Stomach (tissue), 9 donors: ENCODE data around the gene SAFB. TPM values are rescaled to one million over a fixed set of nuclear protein-coding genes. Genes with fewer than 3 reads are reported as not detected.
"Not testable (repeated sequence)": the region's sequence is repeated elsewhere in the genome, so short reads cannot be mapped to it uniquely, and the experiment has no call there.

Source experiments
- DNase-seq, 2 donors: peaks; one replicate each; pipeline versions ENCODE4 v3.0.0 to v3.0.0-alpha.2; 2013 to 2019
- H3K27ac ChIP-seq, 5 donors: fragments of 200-600 bp in 4 of 5; sonication (generic) in 4 of 5; one replicate each; pipeline ENCODE4 v1.5.1; 2013 to 2019; ENCODE audit warnings: mild to moderate bottlenecking in 1 of 5, moderate library complexity in 1 of 5
- H3K27me3 ChIP-seq, 3 donors: fragments of 200-600 bp; sonication (generic); one replicate each; pipeline ENCODE4 v1.5.1; 2017 to 2019; ENCODE audit warnings: mixed run types in 1 of 3
- H3K36me3 ChIP-seq, 4 donors: fragments of 200-600 bp; sonication (generic); 1 replicate in 3 of 4; 2 replicates in 1 of 4; pipeline ENCODE4 v1.5.1; 2016 to 2019
- H3K4me1 ChIP-seq, 4 donors: fragments of 200-600 bp; sonication (generic); one replicate each; pipeline ENCODE4 v1.5.1; 2016 to 2019
- H3K4me3 ChIP-seq, 4 donors: fragments of 200-600 bp; sonication (generic) in 3 of 4; one replicate each; pipeline ENCODE4 v1.5.1; 2016 to 2019; ENCODE audit warnings: mild to moderate bottlenecking in 1 of 4
- H3K9me3 ChIP-seq, 4 donors: fragments of 200-600 bp; sonication (generic); one replicate each; pipeline ENCODE4 v1.5.1; 2016 to 2019
- EP300 ChIP-seq: sonication (generic); formaldehyde crosslinking; IDR thresholded peaks from one replicate; pipeline ENCODE4 v1.6.1; 2017; ENCODE audit warnings: antibody characterized with exemption
- POLR2A ChIP-seq, 4 donors: fragments of 450-650 bp; IDR thresholded peaks; one replicate each; pipeline ENCODE4 v1.6.1; 2016; ENCODE audit warnings: antibody characterized with exemption in 4 of 4, control low read depth in 2 of 4, mild to moderate bottlenecking in 1 of 4, moderate library complexity in 1 of 4
- POLR2AphosphoS5 ChIP-seq, 3 donors: sonication (generic); formaldehyde crosslinking; IDR thresholded peaks; one replicate each; pipeline ENCODE4 v1.6.1; 2016; ENCODE audit warnings: antibody characterized with exemption in 3 of 3
- WGBS, 5 donors: extraction: QIAGEN DNeasy Blood & Tissue Kit in 3 of 5; methylation state at CpG; one replicate each; pipeline versions ENCODE4 v1.1.5 to v1.1.7; 2013 to 2018; 5-methylcytosine and 5-hydroxymethylcytosine counted together
- intact Hi-C: fragments of 100-400 bp; cut with DNase I; formaldehyde crosslinking; loops from one replicate; pipeline ENCODE4 v1.15.1; 2023; ENCODE audit warnings: low total_unique reads
- polyA plus RNA-seq, 3 donors: library from polyadenylated mRNA; stranded (reverse); fragments of 200-250 nt; gene quantifications; one replicate each; pipeline ENCODE4 v1.2.3, GENCODE V29; 2013
- total RNA-seq, 5 donors: library from RNA; depleted of rRNA; stranded (reverse); fragments of >200 nt; gene quantifications; one replicate each; pipeline versions ENCODE4 v1.1.0 to v1.2.3, GENCODE V29; 2014 to 2016
- TF ChIP-seq, protein P1 (sequence below), 7 experiments: fragments of 450-650 bp in 4 of 7; fragments of 200-600 bp in 3 of 7; sonication (generic) in 3 of 7; IDR thresholded peaks; one replicate each; pipeline ENCODE4 v1.5.1; 2016 to 2019; ENCODE audit warnings: antibody characterized with exemption in 7 of 7, control low read depth in 2 of 7, mild to moderate bottlenecking in 1 of 7
- donor health status: healthy with polysubstance abuse.
- donor health status: Bipolar disorder and iron deficiency.
- donor health status: healthy.

The SAFB gene
- total and polyA plus RNA-seq, 8 donors = 33.1 to 636 (median 70.7) TPM

DNA sequence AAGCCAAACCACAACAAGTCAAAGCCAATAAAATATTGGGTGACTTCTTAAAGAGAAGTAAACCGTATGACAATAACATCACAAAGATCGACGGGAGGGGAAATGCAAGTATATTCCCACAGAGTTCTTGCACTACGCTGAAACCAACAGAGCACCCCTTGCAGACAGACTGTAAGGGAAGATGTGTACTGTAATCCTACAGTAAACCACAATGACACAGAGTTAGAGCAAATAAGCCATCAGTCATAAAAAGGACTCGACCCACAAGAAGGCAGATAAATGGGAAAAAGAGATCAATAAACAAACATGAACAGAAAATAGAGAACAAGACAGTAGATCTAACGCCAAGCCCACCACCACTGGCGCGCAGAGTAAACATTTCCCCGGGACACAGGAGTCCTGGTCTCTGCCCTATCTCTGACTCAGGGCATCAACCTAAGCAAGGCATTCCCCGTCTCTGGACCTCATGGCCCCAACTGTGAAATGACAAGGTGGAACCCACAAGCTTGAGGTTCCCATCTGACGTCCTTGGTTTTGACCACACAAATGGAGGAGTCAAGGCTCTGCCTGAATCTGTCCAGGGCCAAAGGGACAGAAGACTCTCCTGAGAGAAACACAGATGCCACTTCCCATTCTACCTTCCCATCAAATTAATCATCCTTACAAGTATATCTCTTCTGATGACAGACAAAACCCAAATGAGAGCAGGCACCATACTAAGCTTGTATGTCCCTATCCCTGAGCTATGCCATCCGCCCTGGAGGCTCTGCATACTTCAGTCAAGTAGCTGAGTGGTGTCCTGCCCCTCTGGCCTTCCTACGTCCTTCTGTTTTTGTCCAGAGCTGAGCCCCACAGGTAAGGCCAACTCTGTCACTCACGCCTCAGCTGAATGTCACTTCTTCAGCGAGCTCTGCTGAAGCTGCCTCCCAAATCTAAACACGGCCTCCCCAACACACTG is 15.3 kb upstream of the SAFB start:
- Histone ChIP-seq H3K36me3 (peaks cover 81 to 93% (median 93%) of the 10 kb centered on the region in 4 donors), H3K27ac (no peak overlapping the region), H3K4me1 (no peaks in the 10 kb centered on the region), H3K4me3 (no peak overlapping the region), H3K9me3 (no peaks in the 10 kb centered on the region), H3K27me3 (no peaks in the 10 kb centered on the region)
- intact Hi-C loops = no loop called here
- DNase-seq = no peak
- 86 to 92% (median 90%) methylated on average over 16 of the region's 16 CpGs for WGBS, 5 donors
- no peak for TF ChIP-seq EP300
- no peak for TF ChIP-seq POLR2A (IDR thresholded peaks at IDR 0.05)
- TF ChIP-seq POLR2AphosphoS5 (IDR thresholded peaks at IDR 0.05) = no peak
- TF ChIP-seq, protein P1, sequence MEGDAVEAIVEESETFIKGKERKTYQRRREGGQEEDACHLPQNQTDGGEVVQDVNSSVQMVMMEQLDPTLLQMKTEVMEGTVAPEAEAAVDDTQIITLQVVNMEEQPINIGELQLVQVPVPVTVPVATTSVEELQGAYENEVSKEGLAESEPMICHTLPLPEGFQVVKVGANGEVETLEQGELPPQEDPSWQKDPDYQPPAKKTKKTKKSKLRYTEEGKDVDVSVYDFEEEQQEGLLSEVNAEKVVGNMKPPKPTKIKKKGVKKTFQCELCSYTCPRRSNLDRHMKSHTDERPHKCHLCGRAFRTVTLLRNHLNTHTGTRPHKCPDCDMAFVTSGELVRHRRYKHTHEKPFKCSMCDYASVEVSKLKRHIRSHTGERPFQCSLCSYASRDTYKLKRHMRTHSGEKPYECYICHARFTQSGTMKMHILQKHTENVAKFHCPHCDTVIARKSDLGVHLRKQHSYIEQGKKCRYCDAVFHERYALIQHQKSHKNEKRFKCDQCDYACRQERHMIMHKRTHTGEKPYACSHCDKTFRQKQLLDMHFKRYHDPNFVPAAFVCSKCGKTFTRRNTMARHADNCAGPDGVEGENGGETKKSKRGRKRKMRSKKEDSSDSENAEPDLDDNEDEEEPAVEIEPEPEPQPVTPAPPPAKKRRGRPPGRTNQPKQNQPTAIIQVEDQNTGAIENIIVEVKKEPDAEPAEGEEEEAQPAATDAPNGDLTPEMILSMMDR (IDR thresholded peaks at IDR 0.05) = no peak

DNA sequence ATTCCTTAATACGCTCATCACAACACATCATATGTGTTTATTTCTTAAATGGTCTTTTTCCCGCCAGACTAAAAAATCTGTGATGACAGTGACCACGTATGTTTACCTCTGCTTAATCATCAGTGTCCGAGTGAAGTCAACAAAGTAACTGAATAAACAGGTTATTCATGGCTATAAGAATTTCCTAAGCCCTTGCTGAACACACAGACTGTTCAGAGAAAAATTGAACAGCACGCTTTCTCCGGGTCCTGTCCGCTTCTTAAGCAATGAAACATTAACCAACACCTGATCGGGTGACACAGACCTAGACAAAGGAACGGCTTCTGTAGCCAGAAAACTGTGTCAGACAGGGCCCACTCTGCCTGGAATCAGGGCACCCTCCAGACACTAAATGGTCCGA is 14.6 kb upstream of the SAFB start:
- Histone ChIP-seq H3K27me3 (no peaks in the 10 kb centered on the region), H3K27ac (no peak overlapping the region), H3K4me3 (no peak overlapping the region), H3K36me3 (peaks cover 81 to 93% (median 93%) of the 10 kb centered on the region in 4 donors), H3K4me1 (no peaks in the 10 kb centered on the region), H3K9me3 (no peaks in the 10 kb centered on the region)
- TF ChIP-seq POLR2A (IDR thresholded peaks at IDR 0.05) = no peak
- no peak for TF ChIP-seq POLR2AphosphoS5 (IDR thresholded peaks at IDR 0.05)
- no peak for TF ChIP-seq EP300
- TF ChIP-seq, protein P1 (IDR thresholded peaks at IDR 0.05) = no peak
- no peak for DNase-seq
- 84 to 92% (median 88%) methylated on average over 10 of the region's 10 CpGs for WGBS, 5 donors
- intact Hi-C loops = no loop called here

DNA sequence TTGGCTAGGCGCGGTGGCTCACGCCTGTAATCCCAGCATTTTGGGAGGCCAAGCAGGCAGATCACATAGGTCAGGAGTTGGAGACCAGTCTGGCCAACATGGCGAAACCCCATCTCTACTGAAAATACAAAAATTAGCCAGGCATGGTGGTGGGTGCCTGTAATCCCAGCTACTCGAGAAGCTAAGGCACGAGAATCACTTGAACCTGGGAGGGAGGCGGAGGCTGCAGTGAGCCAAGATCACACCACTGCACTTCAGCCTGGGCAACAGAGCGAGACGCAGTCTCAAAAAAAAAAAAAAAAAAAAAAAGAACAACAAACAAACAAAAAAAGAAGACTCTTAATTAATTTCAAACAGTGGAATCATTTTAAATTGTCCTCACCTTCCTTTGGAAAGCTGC is 14.1 kb upstream of the SAFB start:
- H3K27ac ChIP-seq, H3K27me3 ChIP-seq, DNase-seq, H3K9me3 ChIP-seq, intact Hi-C loops, H3K4me3 ChIP-seq, H3K4me1 ChIP-seq: not testable (repeated sequence)
- peaks cover 81 to 93% (median 93%) of the 10 kb centered on the region in 4 donors for H3K36me3 ChIP-seq
- WGBS, 5 donors = 92 to 98% (median 95%) methylated on average over 6 to 9 of the region's 9 CpGs

DNA sequence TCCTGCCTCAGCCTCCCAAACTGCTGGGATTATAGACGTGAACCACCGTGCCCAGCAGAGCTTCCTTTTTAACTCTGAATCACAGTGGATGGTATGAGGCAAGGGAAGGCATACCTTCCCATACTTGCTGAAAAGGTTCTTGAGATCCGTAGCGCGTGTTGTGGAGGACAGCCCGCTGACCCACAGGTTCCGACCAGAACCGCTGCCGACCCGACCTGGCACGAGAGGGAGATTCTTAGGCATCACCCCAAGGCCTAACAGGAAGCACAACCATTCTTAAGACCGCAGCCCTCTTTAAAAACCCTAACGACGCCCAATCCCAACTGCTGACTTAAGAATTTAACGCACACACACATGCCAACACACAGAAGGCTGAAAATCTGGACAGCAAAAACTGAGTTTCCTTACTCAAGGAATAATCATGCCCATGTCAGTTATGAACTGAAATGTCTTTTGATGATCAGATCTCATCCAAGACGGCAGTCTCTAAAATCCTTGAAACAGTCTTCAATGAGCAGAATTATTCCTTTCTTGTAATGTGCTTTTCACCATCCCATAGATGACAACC is 12.9 kb upstream of the SAFB start:
- 92 to 96% (median 95%) methylated on average over 16 of the region's 16 CpGs for WGBS, 5 donors
- Histone ChIP-seq H3K9me3 (no peaks in the 10 kb centered on the region), H3K27me3 (no peaks in the 10 kb centered on the region), H3K4me1 (no peaks in the 10 kb centered on the region), H3K4me3 (no peak overlapping the region), H3K36me3 (peaks cover 84 to 93% (median 93%) of the 10 kb centered on the region in 4 donors), H3K27ac (no peak overlapping the region)
- no peak for DNase-seq
- TF ChIP-seq POLR2A (IDR thresholded peaks at IDR 0.05) (no peak), POLR2AphosphoS5 (IDR thresholded peaks at IDR 0.05) (no peak), EP300 (no peak)
- TF ChIP-seq, protein P1 (IDR thresholded peaks at IDR 0.05) = no peak
- intact Hi-C loops = no loop called here
